ENCODE measurements around the gene ACSM6. TPM values are rescaled to one million over a fixed set of nuclear protein-coding genes. Genes with fewer than 3 reads are reported as not detected.

The ACSM6 gene
- total RNA-seq, 4 donors from 2014 or later, result not detected

- Histone ChIP-seq H3K36me3 (no peaks in the 10 kb centered on the region), H3K9me3 (no peaks in the 10 kb centered on the region), H3K4me3 (no peak overlapping the region), H3K27me3 (no peaks in the 10 kb centered on the region), H3K4me1 (peaks cover 0 to 50% (median 27%) of the 10 kb centered on the region in 4 donors), H3K27ac (peak overlapping the region in 3 of 4 donors; percentile 46 to 65 (median 57))
- DNase-seq (ENCODE audit: low spot score in 2 of 2), result no peak
- no peak for TF ChIP-seq POLR2A (IDR thresholded peaks at IDR 0.05)
- no peak for TF ChIP-seq CTCF (IDR thresholded peaks at IDR 0.05)
- TF ChIP-seq EP300 (IDR thresholded peaks at IDR 0.05), result no peak
- WGBS, 2 donors, result 72 to 78% methylated on average over 3 of the region's 3 CpGs
Observed at GRCh38 chr10:95277614-95278013, 83.6 kb downstream of the ACSM6 start.

Small RNAs within 50 kb of the gene (small RNA-seq; reads per million reads assigned to genes)
- not detected for gene AL157834.3

Other genes starting within 250 kb of the ACSM6 start
- 1 to 10 TPM in 1 of 4 donors, under 1 TPM in 1, not detected in 2; 0.90 to 1.0 TPM for gene CYP2C8, start 124.7 kb upstream of the ACSM6 start, total RNA-seq
- gene PDLIM1, start 96.8 kb downstream of the ACSM6 start, total RNA-seq, result 100 to 1,000 TPM; 113 to 150 (median 128) TPM

All from tibial nerve (tissue), 4 donors.